ENCODE results near the gene TMX2.

The TMX2 gene

GRCh38 chr11:57764021-57764420 is 51.6 kb downstream of the TMX2 start:
- Histone ChIP-seq H3K4me3 (ENCODE audit: insufficient read depth, low read length, poor library complexity, severe bottlenecking) (no peak overlapping the region), H3K27me3 (ENCODE audit: low read length) (no peaks in the 10 kb centered on the region), H3K36me3 (ENCODE audit: low read length) (no peaks in the 10 kb centered on the region), H3K9me2 (replicated peaks; ENCODE audit: insufficient read depth, low read length) (no peaks in the 10 kb centered on the region), H3K27ac (ENCODE audit: low read depth, low read length) (no peak overlapping the region), H3K79me2 (ENCODE audit: insufficient read depth, low read length) (no peaks in the 10 kb centered on the region), H2AFZ (ENCODE audit: low read depth, low read length, severe bottlenecking) (no peak overlapping the region), H3K9me3 (ENCODE audit: insufficient read depth, low read length) (no peaks in the 10 kb centered on the region), H3F3A (ENCODE audit: insufficient read depth) (no peaks in the 10 kb centered on the region), H3K4me2 (ENCODE audit: low read depth, low read length, poor library complexity, severe bottlenecking) (no peak overlapping the region), H3K9ac (ENCODE audit: low read length) (no peak overlapping the region), H4K20me1 (ENCODE audit: low read depth, low read length) (no peaks in the 10 kb centered on the region)
- TF ChIP-seq CTCF (IDR thresholded peaks at IDR 0.05; ENCODE audit: insufficient read depth, low read length, poor library complexity, severe bottlenecking) (no peak), EZH2phosphoT487 (conservative IDR thresholded peaks at IDR 0.05; ENCODE audit: low read length) (no peak)

- H3K27ac ChIP-seq (ENCODE audit: low read depth, low read length) = no peak overlapping the region
- no peak overlapping the region for H3K4me3 ChIP-seq (ENCODE audit: insufficient read depth, low read length, poor library complexity, severe bottlenecking)
- no peaks in the 10 kb centered on the region for H4K20me1 ChIP-seq (ENCODE audit: low read depth, low read length)
- H3K4me2 ChIP-seq (ENCODE audit: low read depth, low read length, poor library complexity, severe bottlenecking) = no peak overlapping the region
- TF ChIP-seq EZH2phosphoT487 (conservative IDR thresholded peaks at IDR 0.05; ENCODE audit: low read length) (no peak), CTCF (IDR thresholded peaks at IDR 0.05; ENCODE audit: insufficient read depth, low read length, poor library complexity, severe bottlenecking) (no peak)
- H3K36me3 ChIP-seq (ENCODE audit: low read length) = no peaks in the 10 kb centered on the region
- no peak overlapping the region for H2AFZ ChIP-seq (ENCODE audit: low read depth, low read length, severe bottlenecking)
- no peaks in the 10 kb centered on the region for H3K79me2 ChIP-seq (ENCODE audit: insufficient read depth, low read length)
- H3K9ac ChIP-seq (ENCODE audit: low read length) = no peak overlapping the region
- no peaks in the 10 kb centered on the region for H3K9me2 ChIP-seq (replicated peaks; ENCODE audit: insufficient read depth, low read length)
- H3K9me3 ChIP-seq (ENCODE audit: insufficient read depth, low read length) = no peaks in the 10 kb centered on the region
- no peaks in the 10 kb centered on the region for H3F3A ChIP-seq (ENCODE audit: insufficient read depth)
- no peaks in the 10 kb centered on the region for H3K27me3 ChIP-seq (ENCODE audit: low read length)
Measured at GRCh38 chr11:57764566-57764965, 52.2 kb downstream of the TMX2 start.

- TF ChIP-seq EZH2phosphoT487 (conservative IDR thresholded peaks at IDR 0.05; ENCODE audit: low read length) (no peak), CTCF (IDR thresholded peaks at IDR 0.05; ENCODE audit: insufficient read depth, low read length, poor library complexity, severe bottlenecking) (no peak)
- H3K27me3 ChIP-seq (ENCODE audit: low read length) = no peaks in the 10 kb centered on the region
- no peak overlapping the region for H3K4me3 ChIP-seq (ENCODE audit: insufficient read depth, low read length, poor library complexity, severe bottlenecking)
- no peaks in the 10 kb centered on the region for H3K9me2 ChIP-seq (replicated peaks; ENCODE audit: insufficient read depth, low read length)
- H2AFZ ChIP-seq (ENCODE audit: low read depth, low read length, severe bottlenecking) = no peak overlapping the region
- H3K9me3 ChIP-seq (ENCODE audit: insufficient read depth, low read length) = no peaks in the 10 kb centered on the region
- no peak overlapping the region for H3K9ac ChIP-seq (ENCODE audit: low read length)
- H3K4me2 ChIP-seq (ENCODE audit: low read depth, low read length, poor library complexity, severe bottlenecking) = no peak overlapping the region
- H3K79me2 ChIP-seq (ENCODE audit: insufficient read depth, low read length) = no peaks in the 10 kb centered on the region
- no peaks in the 10 kb centered on the region for H3F3A ChIP-seq (ENCODE audit: insufficient read depth)
- H4K20me1 ChIP-seq (ENCODE audit: low read depth, low read length) = no peaks in the 10 kb centered on the region
- H3K27ac ChIP-seq (ENCODE audit: low read depth, low read length) = no peak overlapping the region
- H3K36me3 ChIP-seq (ENCODE audit: low read length) = no peaks in the 10 kb centered on the region
Measured at GRCh38 chr11:57764972-57765371, 52.6 kb downstream of the TMX2 start.

Data from SU-DHL-6 (cell line).